ENCODE measurements around the gene SNRPA1.

DNA sequence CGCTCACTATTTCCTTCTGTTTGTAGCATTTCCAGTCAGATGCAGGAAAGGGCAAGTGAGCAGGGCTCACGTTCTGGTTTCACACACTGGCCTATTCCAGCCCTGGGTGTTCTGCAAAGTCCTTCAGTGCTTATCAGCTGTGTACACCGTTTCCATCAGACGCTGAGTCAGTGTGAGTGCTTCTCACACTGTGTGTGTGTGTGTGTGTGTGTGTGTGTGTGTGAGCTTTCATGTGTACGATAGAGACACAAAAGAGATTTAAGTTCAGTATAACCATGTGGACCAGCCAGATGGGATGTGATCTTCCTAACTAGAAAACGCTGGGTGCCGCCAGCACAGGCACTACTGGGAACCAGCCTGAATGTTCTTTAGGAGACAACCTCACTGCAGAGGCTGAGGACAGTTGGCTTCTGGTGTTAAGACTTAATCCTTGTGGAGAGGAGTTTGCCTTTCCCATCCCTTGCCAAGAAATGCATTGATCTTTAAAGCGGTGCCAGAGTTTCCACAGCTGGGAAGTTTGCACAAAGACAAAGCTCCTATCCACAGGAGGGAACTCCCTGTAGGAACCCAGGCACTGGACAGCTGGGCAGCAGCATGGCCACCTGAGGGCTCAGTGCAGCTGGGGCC lies 39.3 kb downstream of the SNRPA1 start:
- no peak for TF ChIP-seq POLR2A (IDR thresholded peaks at IDR 0.05)
- TF ChIP-seq, protein P1, sequence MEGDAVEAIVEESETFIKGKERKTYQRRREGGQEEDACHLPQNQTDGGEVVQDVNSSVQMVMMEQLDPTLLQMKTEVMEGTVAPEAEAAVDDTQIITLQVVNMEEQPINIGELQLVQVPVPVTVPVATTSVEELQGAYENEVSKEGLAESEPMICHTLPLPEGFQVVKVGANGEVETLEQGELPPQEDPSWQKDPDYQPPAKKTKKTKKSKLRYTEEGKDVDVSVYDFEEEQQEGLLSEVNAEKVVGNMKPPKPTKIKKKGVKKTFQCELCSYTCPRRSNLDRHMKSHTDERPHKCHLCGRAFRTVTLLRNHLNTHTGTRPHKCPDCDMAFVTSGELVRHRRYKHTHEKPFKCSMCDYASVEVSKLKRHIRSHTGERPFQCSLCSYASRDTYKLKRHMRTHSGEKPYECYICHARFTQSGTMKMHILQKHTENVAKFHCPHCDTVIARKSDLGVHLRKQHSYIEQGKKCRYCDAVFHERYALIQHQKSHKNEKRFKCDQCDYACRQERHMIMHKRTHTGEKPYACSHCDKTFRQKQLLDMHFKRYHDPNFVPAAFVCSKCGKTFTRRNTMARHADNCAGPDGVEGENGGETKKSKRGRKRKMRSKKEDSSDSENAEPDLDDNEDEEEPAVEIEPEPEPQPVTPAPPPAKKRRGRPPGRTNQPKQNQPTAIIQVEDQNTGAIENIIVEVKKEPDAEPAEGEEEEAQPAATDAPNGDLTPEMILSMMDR (IDR thresholded peaks at IDR 0.05 in 4 of 5, conservative IDR thresholded peaks at IDR 0.05 in 1 of 5): no peak
